GM12801 (cell line): ENCODE measurements around the gene PCSK4.

Source experiments
- CTCF ChIP-seq: IDR thresholded peaks from one replicate; pipeline ENCODE4 v1.5.1; 2011; ENCODE audit warnings: control low read depth; ENCODE audit not compliant: insufficient read length; ENCODE audit errors: extremely low read depth

PCSK4 gene

GRCh38 chr19:1445185-1445931, 44.8 kb downstream of the PCSK4 start:
- TF ChIP-seq CTCF, result no peak

- no peak for TF ChIP-seq CTCF
Observed at GRCh38 chr19:1441677-1442438, 48.3 kb downstream of the PCSK4 start.

GRCh38 chr19:1441022-1441426, 49.1 kb downstream of the PCSK4 start:
- TF ChIP-seq CTCF, result no peak

- no peak for TF ChIP-seq CTCF
Observed at GRCh38 chr19:1440418-1440801, 49.7 kb downstream of the PCSK4 start.

GRCh38 chr19:1438933-1439354, 51.2 kb downstream of the PCSK4 start:
- TF ChIP-seq CTCF, result no peak

GRCh38 chr19:1438035-1438932, 51.9 kb downstream of the PCSK4 start, which contains the start of gene RPS15:
RPS15 (plus strand) TSS chr19:1438396; CDS start chr19:1438426, 30 bp downstream.
- no peak for TF ChIP-seq CTCF

- no peak for TF ChIP-seq CTCF
Observed at GRCh38 chr19:1437609-1438008, 52.5 kb downstream of the PCSK4 start.
